Testis (tissue), 3 donors: Measurements from ENCODE around the gene DAZAP1. TPM values are rescaled to one million over a fixed set of nuclear protein-coding genes. Genes with fewer than 3 reads are reported as not detected.

ENCODE experiments used
- DNase-seq: peaks from one replicate; pipeline ENCODE4 v3.0.0-alpha.2; 2019
- H3K27ac ChIP-seq, 2 donors: fragments of 200-600 bp; sonication (generic); one replicate each; pipeline ENCODE4 v1.5.1; 2019
- H3K27me3 ChIP-seq: fragments of 200-600 bp; sonication (generic); one replicate; pipeline ENCODE4 v1.5.1; 2019
- H3K36me3 ChIP-seq: fragments of 200-600 bp; sonication (generic); one replicate; pipeline ENCODE4 v1.5.1; 2017; ENCODE audit warnings: low read depth; ENCODE audit errors: missing control alignments
- H3K4me1 ChIP-seq: fragments of 200-600 bp; sonication (generic); one replicate; pipeline ENCODE4 v1.5.1; 2019
- H3K4me3 ChIP-seq, 2 donors: fragments of 200-600 bp; sonication (generic); one replicate each; pipeline ENCODE4 v1.5.1; 2017 to 2019
- H3K9me3 ChIP-seq: fragments of 200-600 bp; sonication (generic); one replicate; pipeline ENCODE4 v1.5.1; 2017
- POLR2A ChIP-seq: fragments of 450-650 bp; IDR thresholded peaks from one replicate; pipeline ENCODE4 v1.6.1; 2017; ENCODE audit warnings: antibody characterized with exemption, mild to moderate bottlenecking, moderate library complexity
- WGBS, 2 donors: methylation state at CpG; one replicate each; pipeline ENCODE4 v1.1.5; 2018; 5-methylcytosine and 5-hydroxymethylcytosine counted together
- intact Hi-C: fragments of 100-400 bp; cut with DNase I; formaldehyde crosslinking; loops from one replicate; pipeline ENCODE4 v1.15.1; 2023; ENCODE audit warnings: low total_unique reads
- polyA plus RNA-seq: library from polyadenylated mRNA; stranded (reverse); fragments of 350-450 nt; fragmentation: Illumina TruSeq; extraction: RNeasy Lipid Tissue Mini Kit (QIAGEN cat#74804); gene quantifications from one replicate; pipeline ENCODE4 v1.2.3, GENCODE V29; 2014; ENCODE audit warnings: low read depth, low replicate concordance; ENCODE audit not compliant: insufficient read depth
- total RNA-seq, 2 donors: library from RNA; depleted of rRNA; stranded (reverse); fragments of >200 nt; gene quantifications; one replicate each; pipeline ENCODE4 v1.2.3, GENCODE V29; 2016
- TF ChIP-seq, protein P1 (sequence below), 3 experiments: fragments of 450-650 bp in 2 of 3; fragments of 200-600 bp in 1 of 3; sonication (generic) in 1 of 3; IDR thresholded peaks; one replicate each; pipeline ENCODE4 v1.5.1; 2016 to 2019; ENCODE audit warnings: antibody characterized with exemption in 3 of 3, mild to moderate bottlenecking in 2 of 3, moderate library complexity in 1 of 3

Gene DAZAP1
- total and polyA plus RNA-seq, 3 donors from 2014 or later: 97.9 to 215 (median 99.6) TPM

DNA sequence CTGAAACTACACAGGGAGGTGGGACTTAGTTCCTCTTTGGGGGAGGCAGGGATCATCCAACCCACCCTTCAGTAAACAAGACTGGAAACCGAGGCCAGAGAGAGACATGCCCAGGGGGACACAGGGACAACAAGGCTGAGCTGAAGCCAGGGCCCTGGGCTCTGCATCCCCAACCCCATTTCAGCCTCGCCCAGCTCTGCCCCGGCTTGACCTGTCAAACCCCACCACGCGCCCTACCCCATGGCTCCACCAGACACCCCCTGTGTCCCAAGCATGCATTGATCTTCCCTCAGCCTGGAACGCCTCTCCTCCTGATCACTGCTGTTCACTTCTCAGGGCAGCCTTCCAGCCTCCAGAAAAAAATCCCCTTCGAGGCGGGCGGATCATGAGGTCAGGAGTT lies 40.6 kb downstream of the DAZAP1 start:
- no peak overlapping the region for H3K4me3 ChIP-seq
- DNase-seq: no peak
- H3K27ac ChIP-seq: no peak overlapping the region
- H3K4me1 ChIP-seq: peaks cover 24% of the 10 kb centered on the region
- intact Hi-C loops: no loop called here
- WGBS, 2 donors: 70 to 78% methylated on average over 9 of the region's 9 CpGs
- H3K9me3 ChIP-seq: no peaks in the 10 kb centered on the region
- H3K36me3 ChIP-seq: no peaks in the 10 kb centered on the region
- no peak for TF ChIP-seq POLR2A
- TF ChIP-seq, protein P1, sequence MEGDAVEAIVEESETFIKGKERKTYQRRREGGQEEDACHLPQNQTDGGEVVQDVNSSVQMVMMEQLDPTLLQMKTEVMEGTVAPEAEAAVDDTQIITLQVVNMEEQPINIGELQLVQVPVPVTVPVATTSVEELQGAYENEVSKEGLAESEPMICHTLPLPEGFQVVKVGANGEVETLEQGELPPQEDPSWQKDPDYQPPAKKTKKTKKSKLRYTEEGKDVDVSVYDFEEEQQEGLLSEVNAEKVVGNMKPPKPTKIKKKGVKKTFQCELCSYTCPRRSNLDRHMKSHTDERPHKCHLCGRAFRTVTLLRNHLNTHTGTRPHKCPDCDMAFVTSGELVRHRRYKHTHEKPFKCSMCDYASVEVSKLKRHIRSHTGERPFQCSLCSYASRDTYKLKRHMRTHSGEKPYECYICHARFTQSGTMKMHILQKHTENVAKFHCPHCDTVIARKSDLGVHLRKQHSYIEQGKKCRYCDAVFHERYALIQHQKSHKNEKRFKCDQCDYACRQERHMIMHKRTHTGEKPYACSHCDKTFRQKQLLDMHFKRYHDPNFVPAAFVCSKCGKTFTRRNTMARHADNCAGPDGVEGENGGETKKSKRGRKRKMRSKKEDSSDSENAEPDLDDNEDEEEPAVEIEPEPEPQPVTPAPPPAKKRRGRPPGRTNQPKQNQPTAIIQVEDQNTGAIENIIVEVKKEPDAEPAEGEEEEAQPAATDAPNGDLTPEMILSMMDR (IDR thresholded peaks at IDR 0.05): no peak
- H3K27me3 ChIP-seq: peaks cover 3% of the 10 kb centered on the region

DNA sequence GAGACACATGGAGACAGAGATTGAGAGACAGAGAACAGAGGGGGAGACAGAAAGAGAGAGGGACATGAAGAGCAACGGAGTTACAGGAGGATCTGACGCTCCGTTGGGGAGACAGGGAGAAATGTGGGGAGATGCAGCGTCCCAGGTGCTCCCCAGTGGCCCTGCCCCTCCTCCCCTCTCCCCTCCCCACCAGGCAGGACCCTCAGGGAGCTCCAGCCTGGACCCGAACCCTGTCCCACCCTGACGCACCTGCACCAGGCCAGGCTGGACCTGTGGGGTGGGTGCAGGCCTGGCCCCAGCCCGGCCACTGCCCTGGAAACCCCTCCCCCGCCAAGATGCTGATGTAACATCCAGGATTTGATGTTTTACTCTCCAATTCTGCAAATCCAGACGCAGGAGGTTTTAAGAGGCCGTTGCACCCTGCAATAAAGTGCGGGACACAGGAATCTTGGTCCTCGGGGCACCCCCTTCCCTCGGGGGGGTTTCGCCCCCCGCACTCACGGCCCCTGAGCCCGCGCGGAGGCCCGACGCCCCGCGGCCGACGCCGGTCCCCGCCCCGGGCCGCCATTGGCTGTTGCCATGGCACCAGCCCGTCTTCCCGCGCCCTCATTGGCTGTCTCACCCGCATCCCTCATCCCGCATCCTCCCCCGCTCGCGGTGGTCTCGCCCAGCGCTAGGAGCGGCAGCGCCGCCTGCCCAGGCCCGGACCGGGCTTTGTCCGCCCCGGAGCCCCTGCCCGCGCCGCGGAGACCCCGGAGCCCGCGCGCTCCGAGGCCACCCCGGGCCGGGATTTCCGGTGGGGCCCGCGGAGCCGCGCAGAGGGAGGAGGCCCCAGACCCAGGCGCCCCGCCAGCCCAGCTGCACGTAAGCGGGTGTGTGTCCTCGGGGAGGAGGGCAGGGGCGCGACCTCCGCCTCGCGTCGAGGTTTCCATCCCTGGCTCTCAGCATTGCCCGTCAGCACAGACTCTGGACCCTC lies 42.4 kb downstream of the DAZAP1 start, which contains the start of gene APC2:
Gene APC2 (plus strand): TSS at position 655 of the 976 bp plus-strand sequence. CDS start 2,881 bp downstream, outside the sequence.
- peaks cover 3% of the 10 kb centered on the region for H3K27me3 ChIP-seq
- WGBS, 2 donors: 4 to 6% methylated on average over 18 to 73 of the region's 74 CpGs
- no peak for DNase-seq
- H3K36me3 ChIP-seq: no peaks in the 10 kb centered on the region
- H3K9me3 ChIP-seq: no peaks in the 10 kb centered on the region
- intact Hi-C loops: no loop called here
- H3K4me3 ChIP-seq: no peak within 1 kb of the TSS
- H3K4me1 ChIP-seq: peaks cover 31% of the 10 kb centered on the region
- no peak within 1 kb of the TSS for H3K27ac ChIP-seq
- TF ChIP-seq, protein P1 (IDR thresholded peaks at IDR 0.05): no peak
- TF ChIP-seq POLR2A: no peak

DNA sequence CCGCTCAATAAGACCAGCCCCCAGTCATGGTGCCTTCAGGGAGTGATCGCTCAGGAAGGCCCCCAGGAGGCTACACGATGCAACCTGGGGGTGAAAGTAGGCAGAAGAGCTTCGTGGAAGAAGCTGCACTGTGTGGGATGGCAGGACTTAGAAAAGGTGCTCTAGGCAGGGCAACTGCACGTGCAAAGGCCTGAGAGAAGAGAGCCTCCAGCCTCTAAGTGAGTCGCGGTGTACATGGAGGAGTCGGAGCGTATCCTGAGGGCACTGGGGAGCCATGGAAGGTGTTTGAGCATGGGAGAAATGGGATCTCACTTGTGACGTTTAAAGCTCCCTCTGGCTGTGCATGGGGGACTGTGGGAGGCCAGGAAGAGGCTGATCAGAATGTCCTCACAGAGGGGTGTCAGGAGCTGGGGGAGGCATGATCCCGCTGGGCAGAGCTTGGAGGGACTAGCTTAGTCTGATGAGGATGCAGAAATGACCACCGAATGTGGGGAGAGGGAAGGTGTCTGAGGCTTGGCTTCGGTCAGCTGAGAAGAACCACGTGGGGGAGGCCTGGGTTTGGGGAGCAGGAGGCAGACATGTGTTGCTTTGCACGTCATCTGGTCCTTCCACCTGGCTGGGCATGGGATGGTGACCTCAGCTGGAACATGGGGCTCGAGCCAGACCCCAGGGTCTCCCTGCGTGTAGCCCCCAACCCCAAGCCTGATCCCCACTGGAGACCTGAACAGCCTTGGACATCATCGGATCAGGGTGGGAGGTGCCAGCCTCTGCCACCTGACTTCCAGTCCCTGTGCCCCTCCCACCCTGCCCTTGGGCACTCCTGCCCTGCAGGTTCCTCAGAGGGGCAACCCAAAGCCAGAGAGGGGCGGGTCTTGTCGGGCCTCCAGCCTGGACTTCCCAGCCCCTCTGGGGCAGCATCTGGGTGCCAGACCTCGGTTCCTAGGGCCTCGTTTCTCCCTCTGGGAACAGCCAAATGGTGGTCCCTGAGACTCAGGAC lies 43.6 kb downstream of the DAZAP1 start:
- Histone ChIP-seq H3K27ac (no peak overlapping the region), H3K9me3 (no peaks in the 10 kb centered on the region), H3K4me3 (no peak overlapping the region), H3K4me1 (peaks cover 28% of the 10 kb centered on the region), H3K27me3 (no peaks in the 10 kb centered on the region), H3K36me3 (no peaks in the 10 kb centered on the region)
- intact Hi-C loops: no loop called here
- TF ChIP-seq, protein P1 (IDR thresholded peaks at IDR 0.05): no peak
- TF ChIP-seq POLR2A: no peak
- WGBS, 2 donors: 52 to 59% methylated on average over 15 to 22 of the region's 22 CpGs
- DNase-seq: no peak

DNA sequence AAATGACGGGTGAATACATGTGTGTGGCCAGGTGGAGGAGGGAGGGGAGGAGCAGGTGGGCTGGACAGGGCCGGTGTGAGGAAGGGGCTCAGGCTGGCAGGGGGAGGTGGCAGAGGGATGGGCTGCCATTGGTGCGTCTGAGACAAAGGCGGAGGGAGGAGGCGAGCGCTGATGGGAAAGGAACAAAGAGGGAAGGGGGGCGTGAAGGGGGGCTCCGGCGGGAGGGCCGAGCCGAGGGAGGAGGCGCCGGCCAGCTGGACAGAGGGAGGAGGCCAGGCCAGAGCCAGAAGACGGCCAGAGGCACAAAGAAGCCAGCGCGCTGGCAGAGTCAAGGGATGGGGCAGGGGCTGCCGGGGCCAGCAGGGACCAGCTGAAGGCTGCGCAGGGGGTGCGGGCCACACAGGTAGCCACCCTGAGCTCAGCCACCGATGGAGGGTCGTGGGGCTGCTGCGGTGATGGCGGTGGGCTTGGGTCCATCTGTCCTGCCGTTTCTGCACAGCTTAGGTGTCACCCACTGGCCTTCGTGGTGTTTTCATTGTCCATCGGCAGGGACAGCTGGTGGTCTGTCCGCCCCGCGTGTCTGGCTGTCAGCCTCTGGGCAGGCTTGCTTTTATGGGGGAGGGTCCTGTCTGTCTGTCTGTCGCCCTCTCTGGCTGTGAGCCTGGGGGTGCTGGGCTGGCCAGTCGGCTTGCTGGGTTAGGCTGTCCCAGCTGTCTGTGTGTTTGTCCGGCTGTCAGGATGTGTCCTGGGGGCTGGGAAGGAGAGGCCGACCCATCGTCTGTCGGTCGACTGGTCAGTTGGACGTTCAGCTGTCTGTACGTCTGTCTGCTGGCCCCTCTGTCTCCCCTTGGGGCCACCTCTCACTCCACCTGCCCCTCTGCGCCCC lies 44.8 kb downstream of the DAZAP1 start:
- Histone ChIP-seq H3K36me3 (no peaks in the 10 kb centered on the region), H3K4me1 (peaks cover 24% of the 10 kb centered on the region), H3K27ac (no peak overlapping the region), H3K27me3 (no peaks in the 10 kb centered on the region), H3K4me3 (no peak overlapping the region), H3K9me3 (no peaks in the 10 kb centered on the region)
- WGBS, 2 donors: 37 to 43% methylated on average over 20 to 39 of the region's 39 CpGs
- intact Hi-C loops: no loop called here
- TF ChIP-seq, protein P1 (IDR thresholded peaks at IDR 0.05): no peak
- no peak for TF ChIP-seq POLR2A
- DNase-seq: no peak
